GM18505 (cell line): ENCODE results near the gene ZNF687.

Experiments used
- ATAC-seq: cut with Tn5 transposase; IDR thresholded peaks from one replicate; pipeline ENCODE4 v1.9.1; 2021; ENCODE audit not compliant: unreplicated experiment
- POLR2A ChIP-seq: IDR thresholded peaks from 4 replicates; pipeline ENCODE4 v1.6.1; 2011; ENCODE audit warnings: borderline replicate concordance; ENCODE audit not compliant: insufficient read depth, insufficient read length; ENCODE audit errors: extremely low read depth

The ZNF687 gene

DNA sequence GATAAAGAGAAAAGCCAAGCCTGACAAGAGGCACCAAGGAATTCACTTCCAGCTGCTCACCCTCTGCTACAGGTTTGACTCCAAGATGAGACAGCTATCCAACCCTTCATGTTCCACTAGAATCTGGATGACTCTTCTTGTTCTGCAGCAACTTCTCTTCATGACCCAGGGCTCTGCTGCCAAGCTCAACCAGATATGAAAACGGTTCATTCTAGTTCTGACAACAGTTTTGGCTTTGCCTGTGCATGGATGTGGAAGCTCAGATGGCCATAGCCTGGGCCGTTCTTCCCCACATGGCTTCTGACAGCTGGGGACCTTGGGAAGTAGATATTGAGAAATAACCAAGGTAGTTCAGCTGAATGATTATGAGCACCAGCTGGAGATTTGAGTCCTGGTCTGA, 31.4 kb downstream of the ZNF687 start:
- no peak for TF ChIP-seq POLR2A
- ATAC-seq = no peak

DNA sequence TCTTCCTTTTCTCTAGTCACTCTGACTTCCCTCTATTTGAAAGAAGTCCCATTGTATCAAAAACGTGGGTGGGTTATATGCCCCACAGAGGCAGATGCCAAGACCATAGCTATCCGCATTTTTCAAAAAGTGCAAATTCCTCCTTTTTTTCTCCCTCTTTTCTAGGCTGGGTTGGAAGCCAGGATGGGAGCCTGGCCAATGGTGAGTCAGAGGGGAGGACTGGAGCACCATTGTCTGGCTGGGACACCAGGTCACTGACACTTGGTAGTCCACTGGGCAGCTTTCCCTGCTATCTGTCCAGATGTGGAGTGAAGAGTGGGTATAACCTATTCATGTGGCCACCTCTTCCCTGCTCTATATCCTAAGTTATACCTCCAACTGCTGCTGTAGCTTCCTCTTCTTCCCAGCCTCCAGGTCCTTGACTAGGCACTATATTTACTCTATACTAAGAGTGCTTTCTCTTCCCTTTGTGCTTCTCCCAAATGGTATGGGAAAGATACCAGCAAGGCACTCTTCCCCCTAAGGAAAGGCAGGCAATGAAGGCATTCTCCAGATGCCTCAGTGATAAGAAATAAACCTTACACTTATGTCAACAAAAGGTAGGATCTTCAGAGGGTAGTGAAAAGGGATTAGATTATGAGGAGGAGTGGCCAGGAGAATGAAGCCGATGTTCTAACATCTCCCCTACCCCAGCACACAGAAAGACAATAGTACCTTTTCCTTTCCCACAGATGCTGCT, 32.2 kb downstream of the ZNF687 start:
- no peak for TF ChIP-seq POLR2A
- ATAC-seq = no peak

DNA sequence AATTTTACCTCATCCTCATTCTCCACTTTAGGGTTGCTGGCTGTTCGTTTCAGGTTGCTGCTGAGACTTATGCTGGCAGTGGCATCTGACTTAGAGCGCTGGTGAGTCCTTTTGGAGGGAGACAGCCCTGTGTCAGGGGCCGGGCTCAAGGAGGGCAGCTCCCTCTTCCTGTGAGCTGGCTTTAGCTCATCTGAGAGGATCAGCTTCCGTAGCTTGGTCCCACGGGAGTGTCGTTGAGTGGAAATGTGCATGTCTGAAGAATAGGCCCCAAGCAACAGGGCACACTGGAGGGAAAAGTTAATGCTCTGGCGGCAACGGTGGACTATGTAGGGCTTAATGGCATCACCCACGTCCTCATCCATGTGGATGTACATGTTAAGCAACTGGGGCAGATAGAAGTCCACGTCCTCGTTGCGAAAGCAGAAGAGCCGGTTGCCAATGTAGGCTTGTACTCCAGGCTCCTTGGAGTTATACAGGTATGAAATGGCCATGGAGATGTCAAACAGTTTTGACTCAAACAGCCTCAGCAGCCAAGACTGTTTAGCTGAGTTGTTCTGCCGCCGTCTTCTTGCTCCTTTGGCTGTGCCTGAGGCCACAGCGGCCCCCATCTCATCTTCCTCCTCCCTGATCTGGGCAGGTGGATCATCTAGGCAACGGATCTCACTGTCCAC, 33.6 kb downstream of the ZNF687 start:
- no peak for ATAC-seq
- TF ChIP-seq POLR2A = no peak

DNA sequence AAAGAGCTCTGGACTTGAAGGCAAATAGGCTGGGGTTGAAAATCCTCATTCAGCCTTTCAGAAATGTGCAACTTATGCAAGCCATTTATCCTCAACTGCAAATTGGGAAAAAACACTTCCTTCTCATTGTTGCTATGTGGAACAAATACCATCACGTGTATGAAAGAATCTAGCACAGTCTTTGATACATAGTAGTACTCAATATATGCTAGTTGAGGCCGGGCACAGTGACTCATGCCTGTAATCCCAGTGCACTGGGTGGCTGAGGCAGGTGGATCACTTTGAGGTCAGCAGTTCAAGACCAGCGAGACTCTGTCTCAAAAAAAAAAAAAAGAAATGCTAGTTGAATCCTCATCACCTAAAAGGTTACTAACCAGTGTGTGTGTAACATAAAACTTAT, 36.9 kb downstream of the ZNF687 start:
- ATAC-seq = no peak
- no peak for TF ChIP-seq POLR2A

DNA sequence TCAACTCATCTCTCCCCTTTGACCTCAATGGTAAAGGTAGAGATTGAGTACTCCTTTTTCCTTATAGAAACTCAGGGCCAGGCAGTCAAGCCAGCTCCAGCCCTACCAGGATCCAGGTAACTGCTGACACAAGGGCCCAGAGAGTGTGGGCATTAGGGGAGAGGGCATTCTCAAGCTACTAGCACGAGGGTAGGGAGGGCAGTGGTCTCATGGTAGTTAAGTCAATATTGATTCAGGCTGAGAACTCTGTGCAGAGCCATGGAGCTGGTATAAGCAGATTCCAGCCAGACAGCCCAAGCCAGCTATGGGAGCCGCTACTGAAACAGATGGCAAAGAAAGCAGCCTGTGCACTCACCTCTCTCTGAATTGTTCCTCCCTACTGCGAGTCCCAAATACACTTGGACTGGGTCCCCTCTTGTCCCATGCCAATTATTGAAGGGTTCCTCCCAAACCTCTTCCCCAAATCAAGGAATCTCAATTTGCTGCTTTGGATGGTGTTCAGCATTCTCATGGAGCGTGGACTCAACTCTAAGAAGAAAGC, 42.4 kb downstream of the ZNF687 start:
- ATAC-seq = no peak
- no peak for TF ChIP-seq POLR2A

DNA sequence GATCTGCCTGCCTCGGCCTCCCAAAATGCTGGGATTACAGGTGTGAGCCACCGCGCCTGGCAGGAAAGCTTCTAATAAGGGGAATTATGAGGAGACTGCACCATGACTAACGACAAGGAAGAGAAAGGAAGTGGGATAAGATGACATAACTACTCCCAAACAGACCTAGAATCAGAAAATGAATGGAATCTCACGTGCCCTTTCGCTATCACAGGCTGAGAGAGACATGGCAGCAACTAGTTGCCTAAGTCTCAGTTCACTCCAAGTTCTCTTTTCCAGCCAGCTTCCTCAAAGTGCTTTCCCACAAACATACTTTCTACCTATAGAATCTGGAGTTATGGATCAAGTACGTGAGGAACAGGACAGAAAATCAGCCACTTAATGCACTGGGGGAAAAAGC, 43.1 kb downstream of the ZNF687 start:
- no peak for ATAC-seq

DNA sequence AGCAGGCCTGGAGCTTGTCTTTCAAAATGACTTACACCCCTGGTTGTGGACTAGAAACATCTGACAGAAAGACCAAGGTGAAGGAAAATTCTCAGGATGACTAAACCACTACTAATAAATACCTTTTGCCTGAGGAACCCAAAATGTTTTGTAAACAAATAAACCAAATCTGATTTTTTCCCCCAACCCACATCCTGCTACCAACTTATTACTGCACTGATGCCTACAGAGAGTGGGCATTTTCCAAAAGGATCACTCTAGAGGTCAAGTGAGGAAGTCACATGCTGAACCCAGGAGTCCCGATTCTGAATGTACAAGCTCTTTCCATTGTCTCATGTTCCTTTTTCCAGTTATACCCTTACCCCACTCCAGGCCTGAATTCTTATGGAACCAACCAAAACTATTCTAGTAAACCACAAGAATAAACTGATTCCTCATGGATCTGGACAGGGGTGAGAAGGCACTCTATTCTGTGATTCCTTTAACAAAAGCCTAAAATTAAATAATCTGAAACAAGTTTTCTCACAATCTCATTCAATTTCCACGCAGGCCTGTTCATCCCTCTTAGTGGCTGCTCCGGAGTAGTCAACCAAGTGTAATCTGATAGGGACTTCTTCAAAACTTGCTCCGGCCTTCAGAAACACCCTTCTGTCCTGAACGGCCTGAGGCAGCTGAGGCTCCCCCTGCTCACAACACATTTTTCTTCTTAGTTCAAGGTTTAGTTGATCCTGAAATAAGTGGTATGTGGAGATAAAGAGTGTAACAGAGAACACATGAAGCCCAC, 43.7 kb downstream of the ZNF687 start:
- no peak for TF ChIP-seq POLR2A
- no peak for ATAC-seq

More for the DNA sequence above, 43.1 kb downstream of the ZNF687 start:
- TF ChIP-seq POLR2A = no peak

DNA sequence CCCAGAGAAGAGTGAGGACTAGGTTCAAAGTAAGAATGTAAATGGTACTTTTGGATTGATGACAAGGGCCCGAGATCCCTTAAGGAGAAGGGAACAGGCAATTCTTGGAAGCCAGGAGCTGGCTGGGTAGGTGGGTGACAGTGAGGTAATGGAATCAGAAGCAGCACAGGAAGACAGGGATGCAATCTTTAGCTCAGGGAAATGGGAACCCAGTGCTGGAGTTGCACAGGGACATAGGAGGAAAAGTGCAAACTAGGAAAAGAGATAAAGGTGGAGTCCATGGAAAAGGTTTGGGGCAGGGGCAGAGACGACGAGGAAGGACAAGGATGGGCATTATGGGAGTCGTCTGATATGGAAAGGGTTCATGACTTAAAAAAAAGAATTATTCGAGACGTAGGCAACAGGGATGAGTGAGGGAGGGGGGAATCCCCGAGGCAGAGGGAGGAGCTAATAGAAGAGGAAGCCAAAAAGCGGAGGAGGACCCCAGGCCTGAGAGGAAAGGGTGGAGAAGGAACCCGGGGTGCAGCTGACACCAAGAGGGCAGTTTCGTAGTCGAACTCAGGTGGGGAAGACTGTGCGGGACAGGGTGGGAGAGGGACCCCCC, 44.6 kb downstream of the ZNF687 start:
- no peak for TF ChIP-seq POLR2A

DNA sequence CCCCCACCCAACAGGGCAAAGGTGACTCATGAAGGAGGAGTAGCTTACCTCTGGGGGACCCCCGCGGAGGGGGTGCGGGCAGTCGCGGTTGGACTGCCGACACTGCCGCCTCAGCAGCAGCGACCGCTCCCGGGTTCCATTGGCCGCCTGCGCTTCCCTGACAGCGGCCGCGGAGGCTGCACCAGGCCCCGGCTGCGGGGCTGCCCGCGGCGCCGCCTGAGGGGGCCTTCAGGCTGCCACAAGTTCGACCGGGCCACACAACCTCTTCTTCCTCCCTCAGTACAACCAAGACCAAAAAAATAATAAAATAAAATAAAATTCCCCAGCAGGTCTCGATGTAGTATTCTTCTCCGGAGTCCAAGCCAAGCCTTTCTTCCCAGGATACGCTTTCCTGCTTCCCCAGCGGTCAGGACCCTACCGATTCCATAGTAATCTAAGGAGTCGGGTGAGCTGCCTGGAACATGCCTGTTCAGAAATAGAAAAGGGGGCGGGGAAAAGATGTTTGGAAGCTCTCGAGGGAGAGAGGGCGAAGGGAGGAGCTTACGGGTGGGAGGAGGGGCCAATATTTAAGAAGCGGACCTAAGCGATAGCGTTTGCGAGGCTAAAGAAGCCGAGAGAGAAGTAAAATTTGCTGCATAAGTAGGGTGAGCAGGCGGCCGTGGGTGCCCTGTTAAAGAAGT, 45.3 kb downstream of the ZNF687 start, which contains the start of gene PI4KB:
PI4KB (minus strand) TSS at position 194 of the 680 bp plus-strand sequence. CDS start 10,935 bp downstream, outside the sequence.
- peak; percentile 80 for TF ChIP-seq POLR2A
- peak; percentile 56 for ATAC-seq

More for the DNA sequence above, 44.6 kb downstream of the ZNF687 start:
- peak; percentile 48 for ATAC-seq

DNA sequence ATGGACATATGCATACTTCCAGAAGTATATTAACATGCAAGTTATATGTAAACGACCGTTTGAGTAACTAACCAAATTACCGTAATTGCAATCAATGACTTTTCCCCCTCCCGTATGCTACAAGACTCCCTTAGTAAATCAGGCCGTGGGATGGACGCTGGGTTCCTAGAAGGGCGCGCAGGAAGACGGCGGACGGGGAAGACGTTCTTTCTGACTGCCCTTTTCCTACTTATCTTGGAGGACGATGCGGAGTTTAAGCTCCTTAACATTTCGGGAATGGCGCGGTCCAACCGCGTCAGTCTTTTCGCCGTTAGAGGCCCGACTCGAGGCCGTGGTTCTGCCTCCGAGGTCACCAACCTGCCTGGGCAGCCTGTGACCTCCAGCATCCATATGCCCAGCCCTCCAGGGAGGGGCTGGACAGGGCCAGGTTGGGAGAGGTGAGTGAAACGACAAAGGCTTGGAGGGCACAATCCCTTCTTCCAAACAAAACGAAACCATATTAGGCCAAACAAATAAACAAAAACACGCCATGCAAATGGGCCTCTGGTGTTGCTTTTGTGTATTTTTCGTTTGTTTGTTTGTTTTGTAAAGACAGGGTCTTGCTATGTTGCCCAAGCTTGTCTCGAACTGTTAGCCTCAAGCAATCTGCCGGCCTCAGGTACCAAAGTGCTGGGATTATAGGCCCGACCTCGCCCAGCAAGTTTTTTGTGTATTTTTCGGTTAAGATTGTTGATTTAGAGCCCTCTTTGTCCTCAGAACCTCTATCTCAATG, 46.0 kb downstream of the ZNF687 start:
- peak; percentile 14 for ATAC-seq
- TF ChIP-seq POLR2A = no peak

DNA sequence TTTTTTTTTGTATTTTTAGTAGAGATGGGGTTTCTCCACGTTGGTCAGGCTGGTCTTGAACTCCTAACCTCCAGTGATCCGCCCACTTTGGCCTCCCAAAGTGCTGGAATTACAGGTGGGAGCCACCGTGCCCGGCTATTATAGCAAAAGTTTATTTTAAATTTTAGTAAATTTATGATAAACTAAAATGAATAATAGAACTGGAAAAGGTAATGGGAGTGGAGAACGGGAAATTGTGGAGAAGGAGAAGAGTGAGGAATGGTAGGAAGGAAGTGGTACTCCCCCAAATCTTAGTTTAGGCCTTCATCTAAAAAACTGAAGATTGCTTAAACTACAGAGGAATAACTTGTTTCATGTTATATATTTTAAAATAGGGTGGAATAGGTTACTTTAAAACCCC, 52.7 kb downstream of the ZNF687 start:
- no peak for ATAC-seq
- TF ChIP-seq POLR2A = no peak

DNA sequence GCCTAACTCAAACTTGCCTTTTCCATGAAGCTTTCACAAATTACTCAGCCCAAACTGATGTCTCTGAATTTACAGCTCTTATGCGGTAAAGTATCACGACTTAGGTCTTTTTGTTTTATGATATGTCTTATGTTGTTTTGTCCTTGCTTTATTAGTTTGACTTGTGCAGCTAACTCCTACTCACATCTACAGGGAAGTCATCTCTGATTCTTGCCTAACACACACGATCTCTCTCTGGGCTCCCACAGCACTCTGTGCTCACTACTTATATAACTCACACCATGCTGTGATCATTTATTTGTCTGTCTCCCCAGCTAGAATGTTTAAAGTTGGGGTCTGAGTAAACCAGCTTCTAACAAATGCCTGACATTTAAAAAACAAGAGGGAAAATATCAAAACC, 54.5 kb downstream of the ZNF687 start:
- peak; percentile 41 for TF ChIP-seq POLR2A
- ATAC-seq = no peak
